Measurements from ENCODE around the gene NANOS3. TPM values are rescaled to one million over a fixed set of nuclear protein-coding genes. Genes with fewer than 3 reads are reported as not detected.

Gene NANOS3
- total and polyA plus RNA-seq, 10 of the 15 experiments (the other 5 are each of a cell fraction or from before 2014, with no cell fraction given): 0.31 to 1.7 (median 0.81) TPM

GRCh38 chr19:13884726-13885591 is 8.0 kb downstream of the NANOS3 start:
- in situ Hi-C loops (cut with MboI): loop anchor here (5.0 to 25.0 kb wide), 2 partner anchors 187 to 452 kb away; partner anchors contain the start of gene MISP3

More at GRCh38 chr19:13884726-13885591, 8.0 kb downstream of the NANOS3 start:
- TF ChIP-seq HDAC2 (IDR thresholded peaks at IDR 0.05): no peak
- no peak for TF ChIP-seq JUNB (IDR thresholded peaks at IDR 0.05)
- no peak for TF ChIP-seq NR2C1 (IDR thresholded peaks at IDR 0.05)
- TF ChIP-seq SMC3 (IDR thresholded peaks at IDR 0.05; ENCODE audit: borderline replicate concordance, low read length): no peak
- no peak for TF ChIP-seq SPI1 (IDR thresholded peaks at IDR 0.05; ENCODE audit: borderline replicate concordance, insufficient read depth, low read depth, low read length)
- no peak for TF ChIP-seq JUND (IDR thresholded peaks at IDR 0.05; ENCODE audit: low read depth, low read length)
- no peak for TF ChIP-seq EED (IDR thresholded peaks at IDR 0.05; ENCODE audit: low read depth)
- TF ChIP-seq CEBPB (IDR thresholded peaks at IDR 0.05; ENCODE audit: borderline replicate concordance in 1 of 2, low read depth in 2 of 2, low read length in 2 of 2): no peak
- no peak for TF ChIP-seq MEF2B (IDR thresholded peaks at IDR 0.05; ENCODE audit: partially characterized antibody, poor library complexity, severe bottlenecking)
- no peak for TF ChIP-seq TARDBP (IDR thresholded peaks at IDR 0.05; ENCODE audit: borderline replicate concordance)
- no peak for TF ChIP-seq BCL11A (IDR thresholded peaks at IDR 0.05; ENCODE audit: low read depth, low read length)
- TF ChIP-seq SUPT20H (IDR thresholded peaks at IDR 0.05; ENCODE audit: borderline replicate concordance, control insufficient read depth, low read depth, low read length): no peak
- no peak for TF ChIP-seq IKZF2 (IDR thresholded peaks at IDR 0.05)
- TF ChIP-seq, protein P1, sequence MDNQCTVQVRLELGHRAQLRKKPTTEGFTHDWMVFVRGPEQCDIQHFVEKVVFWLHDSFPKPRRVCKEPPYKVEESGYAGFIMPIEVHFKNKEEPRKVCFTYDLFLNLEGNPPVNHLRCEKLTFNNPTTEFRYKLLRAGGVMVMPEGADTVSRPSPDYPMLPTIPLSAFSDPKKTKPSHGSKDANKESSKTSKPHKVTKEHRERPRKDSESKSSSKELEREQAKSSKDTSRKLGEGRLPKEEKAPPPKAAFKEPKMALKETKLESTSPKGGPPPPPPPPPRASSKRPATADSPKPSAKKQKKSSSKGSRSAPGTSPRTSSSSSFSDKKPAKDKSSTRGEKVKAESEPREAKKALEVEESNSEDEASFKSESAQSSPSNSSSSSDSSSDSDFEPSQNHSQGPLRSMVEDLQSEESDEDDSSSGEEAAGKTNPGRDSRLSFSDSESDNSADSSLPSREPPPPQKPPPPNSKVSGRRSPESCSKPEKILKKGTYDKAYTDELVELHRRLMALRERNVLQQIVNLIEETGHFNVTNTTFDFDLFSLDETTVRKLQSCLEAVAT (IDR thresholded peaks at IDR 0.05): no peak
- no peak for TF ChIP-seq IRF5 (IDR thresholded peaks at IDR 0.05; ENCODE audit: borderline replicate concordance)
- TF ChIP-seq EP300 (IDR thresholded peaks at IDR 0.05; ENCODE audit: borderline replicate concordance in 1 of 2, control insufficient read depth in 1 of 2, low read depth in 2 of 2, low read length in 2 of 2): no peak
- no peak for TF ChIP-seq MYB (IDR thresholded peaks at IDR 0.05; ENCODE audit: borderline replicate concordance, low read depth, low read length)
- TF ChIP-seq, protein P2, sequence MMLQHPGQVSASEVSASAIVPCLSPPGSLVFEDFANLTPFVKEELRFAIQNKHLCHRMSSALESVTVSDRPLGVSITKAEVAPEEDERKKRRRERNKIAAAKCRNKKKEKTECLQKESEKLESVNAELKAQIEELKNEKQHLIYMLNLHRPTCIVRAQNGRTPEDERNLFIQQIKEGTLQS (IDR thresholded peaks at IDR 0.05; ENCODE audit: borderline replicate concordance, extremely low read depth, low read depth, low read length): no peak
- no peak for TF ChIP-seq MXI1 (IDR thresholded peaks at IDR 0.05; ENCODE audit: low read depth, low read length)
- no peak for TF ChIP-seq ATF7 (IDR thresholded peaks at IDR 0.05; ENCODE audit: low read depth)
- peaks cover 25% of the 10 kb centered on the region for H3K4me1 ChIP-seq (ENCODE audit: control insufficient read depth, insufficient read depth, low read length)
- POLR2A ChIA-PET: interaction anchor here (0.6 kb wide), 1 partner anchor 44 kb away, joined by 6 read pairs; no protein-coding TSS in a partner anchor
- H3K9me3 ChIP-seq (replicated peaks; ENCODE audit: control insufficient read depth, insufficient read depth, low read length): no peaks in the 10 kb centered on the region
- no peaks in the 10 kb centered on the region for H3K79me2 ChIP-seq (ENCODE audit: control insufficient read depth, insufficient read depth, low read length)
- H3K27me3 ChIP-seq (replicated peaks in 1 of 2; ENCODE audit: control insufficient read depth in 2 of 2, insufficient read depth in 2 of 2, low read length in 1 of 2): no peaks in the 10 kb centered on the region
- CTCF ChIA-PET: interaction anchor here (1.5 to 8.1 kb wide), 9 partner anchors 9 to 189 kb away, joined by 3 to 152 read pairs (median 4); partner anchors contain the start of gene MISP3
- no peak overlapping the region for H2AFZ ChIP-seq (ENCODE audit: control insufficient read depth, low read depth, low read length)
- H3K4me2 ChIP-seq (ENCODE audit: control insufficient read depth, insufficient read depth): no peak overlapping the region
- no peak overlapping the region for H3K9ac ChIP-seq (ENCODE audit: control insufficient read depth, insufficient read depth, low read length)
- FAIRE-seq (no peak), DNase-seq (ENCODE audit: low read depth, low spot score) (no peak), ATAC-seq (no peak)
- H3K4me3 ChIP-seq: no peak overlapping the region
- H3K27ac ChIP-seq (ENCODE audit: control insufficient read depth, insufficient read depth): no peak overlapping the region
- BruUV-seq (replicated peaks): no TSS peak
- RAD21 ChIA-PET (ENCODE audit: unreplicated experiment): interaction anchor here (0.9 kb wide), 1 partner anchor 147 kb away, joined by 3 read pairs; the partner anchor contains the start of gene IL27RA
- SMC1A ChIA-PET (ENCODE audit: uncharacterized antibody, unreplicated experiment): interaction anchor here (0.6 kb wide), 1 partner anchor 56 kb away, joined by 3 read pairs; no protein-coding TSS in a partner anchor
- no peaks in the 10 kb centered on the region for H3K36me3 ChIP-seq (ENCODE audit: control insufficient read depth in 2 of 2, insufficient read depth in 2 of 2, low read length in 1 of 2)
- 46% methylated on average over 20 of the region's 26 CpGs for WGBS (ENCODE audit: insufficient coverage, insufficient replicate concordance, low lambda C conversion rate, missing lambda C conversion rate)
- no peaks in the 10 kb centered on the region for H4K20me1 ChIP-seq (ENCODE audit: control insufficient read depth, insufficient read depth)
- intact Hi-C loops (cut with micrococcal nuclease; ENCODE audit: unreplicated experiment): loop anchor here (5.0 kb wide), 2 partner anchors 117 to 288 kb away; no protein-coding TSS in a partner anchor
